ENCODE results near the gene PLXNB1.

PLXNB1 gene

GRCh38 chr3:48410205-48411040, 19.5 kb downstream of the PLXNB1 start:
- peak overlapping the region; percentile 8 for H3K4me3 ChIP-seq (ENCODE audit: low read depth, low read length)
- TF ChIP-seq, protein P1, sequence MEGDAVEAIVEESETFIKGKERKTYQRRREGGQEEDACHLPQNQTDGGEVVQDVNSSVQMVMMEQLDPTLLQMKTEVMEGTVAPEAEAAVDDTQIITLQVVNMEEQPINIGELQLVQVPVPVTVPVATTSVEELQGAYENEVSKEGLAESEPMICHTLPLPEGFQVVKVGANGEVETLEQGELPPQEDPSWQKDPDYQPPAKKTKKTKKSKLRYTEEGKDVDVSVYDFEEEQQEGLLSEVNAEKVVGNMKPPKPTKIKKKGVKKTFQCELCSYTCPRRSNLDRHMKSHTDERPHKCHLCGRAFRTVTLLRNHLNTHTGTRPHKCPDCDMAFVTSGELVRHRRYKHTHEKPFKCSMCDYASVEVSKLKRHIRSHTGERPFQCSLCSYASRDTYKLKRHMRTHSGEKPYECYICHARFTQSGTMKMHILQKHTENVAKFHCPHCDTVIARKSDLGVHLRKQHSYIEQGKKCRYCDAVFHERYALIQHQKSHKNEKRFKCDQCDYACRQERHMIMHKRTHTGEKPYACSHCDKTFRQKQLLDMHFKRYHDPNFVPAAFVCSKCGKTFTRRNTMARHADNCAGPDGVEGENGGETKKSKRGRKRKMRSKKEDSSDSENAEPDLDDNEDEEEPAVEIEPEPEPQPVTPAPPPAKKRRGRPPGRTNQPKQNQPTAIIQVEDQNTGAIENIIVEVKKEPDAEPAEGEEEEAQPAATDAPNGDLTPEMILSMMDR (IDR thresholded peaks at IDR 0.05; ENCODE audit: borderline replicate concordance, insufficient read depth, low read depth, low read length), result no peak

GRCh38 chr3:48409291-48410201, 20.3 kb downstream of the PLXNB1 start:
- H3K4me3 ChIP-seq (ENCODE audit: low read depth, low read length), result no peak overlapping the region
- TF ChIP-seq, protein P1 (IDR thresholded peaks at IDR 0.05; ENCODE audit: borderline replicate concordance, insufficient read depth, low read depth, low read length), result no peak

- no peak overlapping the region for H3K4me3 ChIP-seq (ENCODE audit: low read depth, low read length)
- TF ChIP-seq, protein P1 (IDR thresholded peaks at IDR 0.05; ENCODE audit: borderline replicate concordance, insufficient read depth, low read depth, low read length), result no peak
These were observed 21.0 kb downstream of the PLXNB1 start for GRCh38 chr3:48408823-48409281.

- H3K4me3 ChIP-seq (ENCODE audit: low read depth, low read length), result no peak overlapping the region
- TF ChIP-seq, protein P1 (IDR thresholded peaks at IDR 0.05; ENCODE audit: borderline replicate concordance, insufficient read depth, low read depth, low read length), result no peak
These were observed 22.3 kb downstream of the PLXNB1 start for GRCh38 chr3:48407542-48408099.

DNA sequence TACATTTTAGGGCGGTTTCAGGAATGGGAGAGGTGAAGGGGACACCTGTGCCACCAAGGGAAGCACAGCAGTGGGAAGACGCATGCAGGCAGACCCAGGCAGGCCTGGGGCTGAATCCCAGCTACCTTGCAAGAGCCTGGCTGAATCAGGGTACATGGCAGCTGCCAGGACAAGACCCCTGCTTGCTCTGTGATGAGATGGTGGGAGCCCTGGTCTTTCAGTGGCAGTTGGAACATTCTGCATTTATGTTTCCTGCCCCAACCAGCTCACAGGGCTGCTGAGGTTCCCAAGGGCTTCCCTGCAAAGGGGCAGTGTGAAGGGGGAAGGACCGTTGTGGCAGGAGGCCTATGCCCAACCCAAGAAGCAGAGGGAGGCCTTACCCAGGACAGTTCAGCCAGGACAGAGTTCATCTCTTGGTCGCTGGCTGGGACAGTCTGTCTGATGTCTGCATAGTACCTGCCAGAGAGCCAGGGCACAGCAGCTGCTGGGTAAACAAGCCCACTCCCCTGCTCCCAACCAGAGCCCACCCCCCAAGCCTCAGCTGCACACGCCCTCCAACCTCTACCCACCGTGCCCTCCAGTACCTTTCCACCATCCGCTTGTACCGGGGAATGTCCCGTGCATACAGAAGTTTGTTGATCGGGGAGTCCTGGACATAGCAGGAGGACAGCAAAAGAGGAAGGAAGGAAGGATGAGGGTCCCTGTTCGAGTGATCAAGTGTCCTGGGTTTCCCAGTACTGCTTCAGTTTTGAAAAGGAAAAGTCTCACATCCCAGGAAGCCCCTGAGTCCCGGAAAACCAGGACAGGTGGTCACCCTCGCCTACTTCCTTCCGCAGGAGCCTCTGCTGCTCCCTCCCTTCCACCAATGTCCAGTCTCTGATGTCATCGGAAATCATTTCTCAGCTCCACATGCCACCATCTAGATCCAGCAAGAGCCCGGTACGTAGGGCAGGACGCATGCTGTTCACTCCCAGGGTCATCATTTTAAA, 23.1 kb downstream of the PLXNB1 start:
- H3K4me3 ChIP-seq (ENCODE audit: low read depth, low read length), result no peak overlapping the region

More for the DNA sequence above, 23.1 kb downstream of the PLXNB1 start:
- TF ChIP-seq, protein P1 (IDR thresholded peaks at IDR 0.05; ENCODE audit: borderline replicate concordance, insufficient read depth, low read depth, low read length), result no peak
